Measurements from ENCODE around the gene ITPRID2. TPM values are rescaled to one million over a fixed set of nuclear protein-coding genes. Genes with fewer than 3 reads are reported as not detected.
"Not testable (repeated sequence)": the region's sequence is repeated elsewhere in the genome, so short reads cannot be mapped to it uniquely, and the experiment has no call there.

Gene ITPRID2
- polyA plus RNA-seq, 3 donors, result 173 to 194 (median 185) TPM

GRCh38 chr2:181957668-181958067 is 66.1 kb downstream of the ITPRID2 start:
- no peak for DNase-seq (ENCODE audit: low read depth in 3 of 3, low spot score in 2 of 3)

- DNase-seq (ENCODE audit: low read depth in 3 of 3, low spot score in 2 of 3), result no peak
Measured at GRCh38 chr2:181958726-181959125, 67.2 kb downstream of the ITPRID2 start.

- no peak for DNase-seq (ENCODE audit: low read depth in 3 of 3, low spot score in 2 of 3)
Measured at GRCh38 chr2:181959508-181959907, 68.0 kb downstream of the ITPRID2 start.

- not testable (repeated sequence) for DNase-seq (ENCODE audit: low read depth in 3 of 3, low spot score in 2 of 3)
Measured at GRCh38 chr2:181961167-181961566, 69.6 kb downstream of the ITPRID2 start.

GRCh38 chr2:181962142-181962541 is 70.6 kb downstream of the ITPRID2 start:
- DNase-seq (ENCODE audit: low read depth in 3 of 3, low spot score in 2 of 3), result no peak

GRCh38 chr2:181970160-181970794 is 78.7 kb downstream of the ITPRID2 start:
- DNase-seq (ENCODE audit: low read depth in 3 of 3, low spot score in 2 of 3), result no peak

GRCh38 chr2:181971032-181971431 is 79.5 kb downstream of the ITPRID2 start:
- DNase-seq (ENCODE audit: low read depth in 3 of 3, low spot score in 2 of 3), result no peak

- no peak for DNase-seq (ENCODE audit: low read depth in 3 of 3, low spot score in 2 of 3)
Measured at GRCh38 chr2:181972431-181973170, 81.1 kb downstream of the ITPRID2 start.

GRCh38 chr2:181973171-181973783 is 81.7 kb downstream of the ITPRID2 start:
- DNase-seq (ENCODE audit: low read depth in 3 of 3, low spot score in 2 of 3), result no peak

GRCh38 chr2:181977661-181978350 is 86.3 kb downstream of the ITPRID2 start:
- DNase-seq (ENCODE audit: low read depth in 3 of 3, low spot score in 2 of 3), result no peak

GRCh38 chr2:181978351-181979150 is 87.0 kb downstream of the ITPRID2 start:
- no peak for DNase-seq (ENCODE audit: low read depth in 3 of 3, low spot score in 2 of 3)

Other genes with a start within 250 kb of the ITPRID2 start
- 10 to 100 TPM; 12.9 to 18.3 (median 14.5) TPM for gene CERKL, start 234.6 kb upstream of the ITPRID2 start, polyA plus RNA-seq (ENCODE audit: insufficient read length in 3 of 3)
- not detected for gene NEUROD1, start 211.2 kb upstream of the ITPRID2 start, polyA plus RNA-seq (ENCODE audit: insufficient read length in 3 of 3)
- gene PPP1R1C, start 94.1 kb downstream of the ITPRID2 start, polyA plus RNA-seq (ENCODE audit: insufficient read length in 3 of 3), result 1 to 10 TPM; 1.8 to 2.6 (median 2.0) TPM

Data from right renal cortex interstitium (tissue), 3 donors.